HG02885 (cell line): ENCODE results near the gene TPD52L3.
A peak's percentile ranks its signal among the peaks of the same experiment; 100 is the strongest.

Experiments
- ATAC-seq: cut with Tn5 transposase; IDR thresholded peaks from one replicate; pipeline ENCODE4 v1.9.1; 2021; ENCODE audit warnings: mild to moderate bottlenecking; ENCODE audit not compliant: unreplicated experiment, poor library complexity

The TPD52L3 gene

GRCh38 chr9:6328103-6328502 lies at the start of gene TPD52L3:
Gene TPD52L3 (plus strand): TSS chr9:6328375. CDS start chr9:6328596, 221 bp downstream.
- ATAC-seq = no peak

- no peak for ATAC-seq
Observed at GRCh38 chr9:6301858-6302257, 26.3 kb upstream of the TPD52L3 start.

- ATAC-seq = no peak
Observed at GRCh38 chr9:6302417-6302816, 25.8 kb upstream of the TPD52L3 start.

GRCh38 chr9:6304232-6304631 lies 23.9 kb upstream of the TPD52L3 start:
- ATAC-seq = no peak

GRCh38 chr9:6305954-6306563 lies 22.1 kb upstream of the TPD52L3 start:
- no peak for ATAC-seq

GRCh38 chr9:6307551-6308096 lies 20.6 kb upstream of the TPD52L3 start:
- ATAC-seq = no peak

GRCh38 chr9:6330958-6331634 lies 2.9 kb downstream of the TPD52L3 start:
- no peak for ATAC-seq

GRCh38 chr9:6334305-6334704 lies 6.1 kb downstream of the TPD52L3 start:
- ATAC-seq = no peak

- ATAC-seq = no peak
Observed at GRCh38 chr9:6348766-6349165, 20.6 kb downstream of the TPD52L3 start.

- ATAC-seq = no peak
Observed at GRCh38 chr9:6351737-6352136, 23.6 kb downstream of the TPD52L3 start.

- ATAC-seq = peak; percentile 85
Observed at GRCh38 chr9:6354072-6354686, 26.0 kb downstream of the TPD52L3 start.

- ATAC-seq = peak; percentile 55
Observed at GRCh38 chr9:6355728-6356127, 27.6 kb downstream of the TPD52L3 start.

GRCh38 chr9:6356441-6356840 lies 28.3 kb downstream of the TPD52L3 start:
- no peak for ATAC-seq

- no peak for ATAC-seq
Observed at GRCh38 chr9:6356904-6357303, 28.7 kb downstream of the TPD52L3 start.

- no peak for ATAC-seq
Observed at GRCh38 chr9:6367128-6367890, 39.1 kb downstream of the TPD52L3 start.

GRCh38 chr9:6368831-6369230 lies 40.7 kb downstream of the TPD52L3 start:
- ATAC-seq = no peak
